H1 (cell line): ENCODE results near the gene CORO7. TPM values are rescaled to one million over a fixed set of nuclear protein-coding genes. Genes with fewer than 3 reads are reported as not detected.

ENCODE experiments used
- CTCF ChIA-PET: fragments of 300-600 bp; sonication (Branson Sonifier 250); formaldehyde crosslinking; loops from one replicate; lab custom pipeline; 2021; ENCODE audit not compliant: partially characterized antibody; lab: Charles Lee
- POLR2A ChIA-PET: fragments of 300-600 bp; sonication (Branson Sonifier 250); formaldehyde crosslinking; loops from one replicate; lab custom pipeline; 2021; ENCODE audit warnings: inconsistent platforms; ENCODE audit not compliant: partially characterized antibody; lab: Charles Lee
- DNase-seq, 2 experiments: peaks; one replicate each; pipeline versions ENCODE4 v3.0.0 to v3.0.0-alpha.2; 2010 to 2022; ENCODE audit warnings: low spot score in 2 of 2, low read depth in 1 of 2, mixed read lengths in 1 of 2
- FAIRE-seq: peaks from 2 replicates; lab custom pipeline; 2011; peaks lifted over from hg19 to GRCh38; lab: Jason Lieb, UNC
- H2AFZ ChIP-seq: 2 replicates; pipeline ENCODE4 v1.8.1; 2012; ENCODE audit warnings: low read length, inconsistent platforms
- H2AK5ac ChIP-seq: 2 replicates; pipeline ENCODE4 v1.6.1; 2013; ENCODE audit warnings: low read depth, low read length
- H2BK120ac ChIP-seq: replicated peaks from 2 replicates; pipeline ENCODE3; 2013; ENCODE audit warnings: low read depth, low read length, inconsistent platforms
- H2BK12ac ChIP-seq: 2 replicates; pipeline ENCODE4 v1.6.1; 2013; ENCODE audit warnings: low read depth, low read length
- H2BK15ac ChIP-seq: 2 replicates; pipeline ENCODE4 v1.6.1; 2013; ENCODE audit warnings: low read length
- H2BK20ac ChIP-seq: 2 replicates; pipeline ENCODE4 v1.6.1; 2013; ENCODE audit warnings: low read length
- H2BK5ac ChIP-seq: 2 replicates; pipeline ENCODE4 v1.6.1; 2013; ENCODE audit warnings: low read depth, low read length
- H3K14ac ChIP-seq: 2 replicates; pipeline ENCODE4 v1.6.1; 2013; ENCODE audit warnings: inconsistent platforms; ENCODE audit not compliant: insufficient read length
- H3K18ac ChIP-seq: 2 replicates; pipeline ENCODE4 v1.6.1; 2013; ENCODE audit warnings: low read length; ENCODE audit errors: extremely low read depth
- H3K23ac ChIP-seq: 2 replicates; pipeline ENCODE4 v1.6.1; 2013; ENCODE audit warnings: inconsistent platforms; ENCODE audit not compliant: insufficient read length
- H3K23me2 ChIP-seq: 2 replicates; pipeline ENCODE4 v1.6.1; 2013; ENCODE audit warnings: low read depth, low read length
- H3K27ac ChIP-seq: 2 replicates; pipeline ENCODE4 v1.6.1; 2011; ENCODE audit warnings: low read depth, low read length, inconsistent platforms
- H3K27me3 ChIP-seq, 4 experiments: replicated peaks in 1 of 4; 1 replicate in 1 of 4; 2 replicates in 3 of 4; pipeline versions ENCODE4 v1.6.1 to v1.8.1; 2011 to 2013; ENCODE audit warnings: low read length in 3 of 4, mild to moderate bottlenecking in 3 of 4, inconsistent platforms in 2 of 4, mixed read lengths in 2 of 4, moderate library complexity in 1 of 4; ENCODE audit not compliant: control insufficient read depth in 3 of 4, insufficient read depth in 3 of 4; ENCODE audit errors: extremely low read depth in 1 of 4
- H3K36me3 ChIP-seq, 4 experiments: 2 replicates each; pipeline versions ENCODE4 v1.6.1 to v1.8.1; 2011 to 2013; ENCODE audit warnings: mild to moderate bottlenecking in 4 of 4, low read length in 3 of 4, moderate library complexity in 2 of 4, control low read depth in 1 of 4, inconsistent platforms in 1 of 4; ENCODE audit not compliant: insufficient read depth in 4 of 4, control insufficient read depth in 2 of 4
- H3K4ac ChIP-seq: replicated peaks from 2 replicates; pipeline ENCODE3; 2013; ENCODE audit warnings: low read length, low read depth, mixed read lengths, inconsistent platforms; ENCODE audit not compliant: insufficient read length
- H3K4me1 ChIP-seq, 4 experiments: replicated peaks in 1 of 4; 1 replicate in 1 of 4; 2 replicates in 3 of 4; pipeline versions ENCODE4 v1.6.1 to v1.8.1; 2011 to 2013; ENCODE audit warnings: low read length in 3 of 4, inconsistent platforms in 2 of 4, mixed read lengths in 1 of 4; ENCODE audit not compliant: insufficient read depth in 4 of 4, control insufficient read depth in 3 of 4
- H3K4me2 ChIP-seq, 2 experiments: 2 replicates each; pipeline versions ENCODE4 v1.6.1 to v1.8.1; 2011 to 2013; ENCODE audit warnings: low read depth in 2 of 2, low read length in 2 of 2, control low read depth in 1 of 2, inconsistent platforms in 1 of 2, mild to moderate bottlenecking in 1 of 2; ENCODE audit not compliant: insufficient read depth in 1 of 2
- H3K4me3 ChIP-seq, 4 experiments: fragments of 200-600, 300-600 bp in 1 of 4; sonication (generic), shearing (Covaris generic), sonication (Bioruptor Twin) in 1 of 4; 2 replicates each; pipeline versions ENCODE4 v1.5.1 to v1.8.1; 2011 to 2016; ENCODE audit warnings: low read length in 4 of 4, low read depth in 3 of 4, control low read depth in 2 of 4, inconsistent platforms in 2 of 4, mild to moderate bottlenecking in 2 of 4, mixed read lengths in 1 of 4, moderate library complexity in 1 of 4; ENCODE audit not compliant: insufficient read depth in 2 of 4; ENCODE audit errors: extremely low read depth in 1 of 4
- H3K56ac ChIP-seq: replicated peaks from 2 replicates; pipeline ENCODE3; 2013; ENCODE audit warnings: low read depth, mild to moderate bottlenecking, mixed read lengths, low read length, inconsistent platforms; ENCODE audit not compliant: insufficient read length
- H3K79me1 ChIP-seq: 2 replicates; pipeline ENCODE4 v1.6.1; 2013; ENCODE audit warnings: low read depth, low read length, control low read depth
- H3K79me2 ChIP-seq, 2 experiments: 2 replicates each; pipeline versions ENCODE4 v1.6.1 to v1.8.1; 2012 to 2013; ENCODE audit warnings: low read length in 2 of 2, mild to moderate bottlenecking in 2 of 2, inconsistent platforms in 1 of 2; ENCODE audit not compliant: insufficient read depth in 2 of 2, control insufficient read depth in 1 of 2
- H3K9ac ChIP-seq, 4 experiments: replicated peaks in 1 of 4; 1 replicate in 1 of 4; 2 replicates in 3 of 4; pipeline versions ENCODE4 v1.6.1 to v1.8.1; 2011 to 2013; ENCODE audit warnings: low read depth in 3 of 4, low read length in 3 of 4, control low read depth in 2 of 4, mild to moderate bottlenecking in 2 of 4, moderate library complexity in 2 of 4, inconsistent platforms in 1 of 4; ENCODE audit errors: extremely low read depth in 1 of 4
- H3K9me3 ChIP-seq, 2 experiments: 2 replicates each; pipeline versions ENCODE4 v1.6.1 to v1.8.1; 2012 to 2013; ENCODE audit warnings: mild to moderate bottlenecking in 2 of 2, moderate library complexity in 2 of 2, control low read depth in 1 of 2, inconsistent platforms in 1 of 2, low read depth in 1 of 2, low read length in 1 of 2, mixed read lengths in 1 of 2; ENCODE audit not compliant: insufficient read depth in 2 of 2
- H4K20me1 ChIP-seq, 2 experiments: replicated peaks in 1 of 2; 2 replicates each; pipeline versions ENCODE3 to v1.8.1; 2011 to 2013; ENCODE audit warnings: inconsistent platforms in 2 of 2, low read length in 2 of 2, mild to moderate bottlenecking in 1 of 2; ENCODE audit not compliant: insufficient read depth in 2 of 2, control insufficient read depth in 1 of 2
- H4K5ac ChIP-seq: 2 replicates; pipeline ENCODE4 v1.6.1; 2013; ENCODE audit warnings: low read length, low read depth, mixed read lengths, inconsistent platforms; ENCODE audit not compliant: insufficient read length
- H4K8ac ChIP-seq: 2 replicates; pipeline ENCODE4 v1.8.0; 2013; ENCODE audit warnings: mild to moderate bottlenecking, moderate library complexity, low read length, inconsistent platforms; ENCODE audit not compliant: insufficient read depth; ENCODE audit errors: extremely low read depth
- H4K91ac ChIP-seq: replicated peaks from 2 replicates; pipeline ENCODE3; 2013; ENCODE audit warnings: low read length, mixed read lengths, inconsistent platforms; ENCODE audit not compliant: insufficient read length
- KDM4A ChIP-seq: IDR thresholded peaks from one replicate; pipeline ENCODE4 v1.7.1; 2012; ENCODE audit warnings: low read depth, mild to moderate bottlenecking, moderate library complexity, low read length, inconsistent platforms; ENCODE audit not compliant: severe bottlenecking
- WGBS, 2 experiments: shearing (Covaris generic) in 1 of 2; methylation state at CpG; one replicate each; pipeline versions ENCODE4 v1.1.6 to v1.1.7; 2013 to 2015; ENCODE audit warnings: low lambda C conversion rate in 2 of 2, mixed read lengths in 2 of 2, inconsistent platforms in 1 of 2, low coverage in 1 of 2, missing lambda C conversion rate in 1 of 2; ENCODE audit not compliant: insufficient replicate concordance in 2 of 2, insufficient coverage in 1 of 2, insufficient read length in 1 of 2; ENCODE audit errors: extremely low coverage in 1 of 2, missing lambda C conversion rate in 1 of 2; 5-methylcytosine and 5-hydroxymethylcytosine counted together
- polyA plus RNA-seq, 7 experiments: library from polyadenylated mRNA; depleted of rRNA in 3 of 7; stranded (reverse) in 5 of 7; unstranded in 2 of 7; fragments of >200 nt in 5 of 7; fragments of 200-250 nt in 2 of 7; gene quantifications; 1 replicate in 5 of 7; 2 replicates in 1 of 7; 4 replicates in 1 of 7; pipeline versions ENCODE4 v1.2.1 to v1.2.3, GENCODE V29; 2011 to 2013; ENCODE audit warnings: missing spikeins in 2 of 7, mixed read lengths in 2 of 7
- total RNA-seq: library from RNA; stranded (reverse); fragmentation: NEBNext Ultra II Directional; extraction: Animal tissue kit (Norgen Biotek cat#: 25700); gene quantifications from 2 replicates; pipeline ENCODE4 v1.2.1, GENCODE V29; 2021

The CORO7 gene
- total and polyA plus RNA-seq, 2 of the 8 experiments (the other 6 are each of a cell fraction or from before 2014, with no cell fraction given): 25.2 to 29.8 TPM

DNA sequence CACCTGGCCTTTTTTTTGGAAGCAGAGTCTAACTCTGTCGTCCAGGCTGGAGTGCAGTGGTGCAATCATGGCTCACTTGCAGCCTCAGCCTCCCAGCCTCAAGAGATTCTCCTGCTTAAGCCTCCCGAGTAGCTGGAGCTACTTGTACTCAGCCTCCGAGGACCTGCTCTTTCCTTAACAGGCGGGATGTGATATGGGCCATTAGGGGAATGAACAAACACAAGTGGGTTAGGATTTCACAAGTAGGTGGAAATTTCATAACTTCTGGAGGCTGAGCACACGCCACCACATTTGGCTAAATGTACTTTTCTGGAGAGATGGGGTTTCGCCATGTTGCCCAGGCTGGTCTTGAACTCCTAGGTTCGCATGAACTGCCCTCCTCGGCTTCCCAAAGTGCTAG, 69.4 kb downstream of the CORO7 start:
- H2AFZ ChIP-seq: no peak overlapping the region
- H2BK15ac ChIP-seq: no peak overlapping the region
- CTCF ChIA-PET: interaction anchor here (0.7 to 12.6 kb wide), 11 partner anchors 12 to 93 kb away, joined by 3 to 159 read pairs (median 4); no protein-coding TSS in a partner anchor
- peaks cover 3 to 20% of the 10 kb centered on the region in 2 experiments for H4K20me1 ChIP-seq
- H2BK20ac ChIP-seq: no peak overlapping the region
- no peak overlapping the region for H4K5ac ChIP-seq
- WGBS, 2 experiments: 94% methylated on average over 8 of the region's 8 CpGs; no CpG with 5 or more reads in 1 of the 2 experiments
- H3K56ac ChIP-seq: no peak overlapping the region
- H2BK120ac ChIP-seq: no peak overlapping the region
- no peak overlapping the region for H3K4me3 ChIP-seq
- peaks cover 16% of the 10 kb centered on the region; the same call in 1 of the 2 replicates for H3K79me1 ChIP-seq
- TF ChIP-seq KDM4A: no peak
- no peak overlapping the region for H4K8ac ChIP-seq
- no peak overlapping the region for H2AK5ac ChIP-seq
- H3K23me2 ChIP-seq: no peaks in the 10 kb centered on the region; the same call in 1 of the 2 replicates
- DNase-seq (no peak), FAIRE-seq (no peak)
- H2BK5ac ChIP-seq: no peak overlapping the region
- H3K9me3 ChIP-seq: peaks cover 5 to 6% of the 10 kb centered on the region in 2 experiments; a peak in 1 of 4 replicates
- no peak overlapping the region for H4K91ac ChIP-seq
- peaks cover 18 to 73% of the 10 kb centered on the region in 2 experiments for H3K79me2 ChIP-seq
- no peak overlapping the region for H3K23ac ChIP-seq
- no peak overlapping the region for H3K18ac ChIP-seq
- H3K4me1 ChIP-seq: peaks cover 0 to 4% (median 0%) of the 10 kb centered on the region in 4 experiments; a peak in 1 of 7 replicates
- peaks cover 0 to 2% (median 0%) of the 10 kb centered on the region in 4 experiments; a peak in 1 of 7 replicates for H3K27me3 ChIP-seq
- H3K14ac ChIP-seq: no peak overlapping the region
- peaks cover 0 to 15% (median under 1%) of the 10 kb centered on the region in 4 experiments; a peak in 4 of 8 replicates for H3K36me3 ChIP-seq
- H3K27ac ChIP-seq: no peak overlapping the region
- no peak overlapping the region for H3K4me2 ChIP-seq
- no peak overlapping the region for H3K4ac ChIP-seq
- no peak overlapping the region for H3K9ac ChIP-seq
- no peak overlapping the region for H2BK12ac ChIP-seq
- POLR2A ChIA-PET: interaction anchor here (0.9 to 9.8 kb wide), 7 partner anchors 11 to 164 kb away, joined by 3 to 154 read pairs (median 4); no protein-coding TSS in a partner anchor
